Esophagus muscularis mucosa (tissue), 4 donors: Measurements from ENCODE around the gene GNMT. TPM values are rescaled to one million over a fixed set of nuclear protein-coding genes. Genes with fewer than 3 reads are reported as not detected.
"Not testable (repeated sequence)": the region's sequence is repeated elsewhere in the genome, so short reads cannot be mapped to it uniquely, and the experiment has no call there.

ENCODE experiments used
- DNase-seq: peaks from one replicate; pipeline ENCODE4 v3.0.0-alpha.2; 2017; ENCODE audit errors: extremely low spot score
- H3K27ac ChIP-seq, 4 donors: fragments of 200-600 bp; sonication (generic); replicated peaks in 1 of 4; 1 replicate in 3 of 4; 2 replicates in 1 of 4; pipeline ENCODE4 v1.5.1; 2016 to 2019; ENCODE audit warnings: mild to moderate bottlenecking in 1 of 4
- H3K27me3 ChIP-seq, 4 donors: fragments of 200-600 bp; sonication (generic); one replicate each; pipeline versions ENCODE4 v1.5.1 to v1.6.0; 2016 to 2019
- H3K36me3 ChIP-seq, 4 donors: fragments of 200-600 bp; sonication (generic); one replicate each; pipeline ENCODE4 v1.5.1; 2016 to 2019
- H3K4me1 ChIP-seq, 4 donors: fragments of 200-600 bp; sonication (generic); one replicate each; pipeline ENCODE4 v1.5.1; 2016 to 2019
- H3K4me3 ChIP-seq, 4 donors: fragments of 200-600 bp; sonication (generic); 1 replicate in 2 of 4; 2 replicates in 2 of 4; pipeline ENCODE4 v1.5.1; 2016 to 2019; ENCODE audit warnings: mild to moderate bottlenecking in 4 of 4, moderate library complexity in 1 of 4
- H3K9me3 ChIP-seq, 4 donors: fragments of 200-600 bp; sonication (generic); 1 replicate in 3 of 4; 2 replicates in 1 of 4; pipeline ENCODE4 v1.5.1; 2016 to 2019
- EP300 ChIP-seq: sonication (generic); formaldehyde crosslinking; IDR thresholded peaks from one replicate; pipeline ENCODE4 v1.6.1; 2017; ENCODE audit warnings: antibody characterized with exemption
- POLR2A ChIP-seq: fragments of 450-650 bp; IDR thresholded peaks from one replicate; pipeline ENCODE4 v1.6.1; 2017; ENCODE audit warnings: antibody characterized with exemption, moderate library complexity, mild to moderate bottlenecking, low read depth
- POLR2AphosphoS5 ChIP-seq, 2 donors: sonication (generic); formaldehyde crosslinking; IDR thresholded peaks; one replicate each; pipeline ENCODE4 v1.6.1; 2017; ENCODE audit warnings: antibody characterized with exemption in 2 of 2
- WGBS: methylation state at CpG from one replicate; pipeline ENCODE4 v1.1.5; 2018; 5-methylcytosine and 5-hydroxymethylcytosine counted together
- intact Hi-C: fragments of 100-400 bp; cut with DNase I; formaldehyde crosslinking; loops from one replicate; pipeline ENCODE4 v1.15.1; 2023
- total RNA-seq, 4 donors: library from RNA; depleted of rRNA; stranded (reverse); fragments of >200 nt; gene quantifications; one replicate each; pipeline versions ENCODE4 v1.1.0 to v1.2.1, GENCODE V29; 2016
- TF ChIP-seq, protein P1 (sequence below), 3 experiments: fragments of 200-600 bp in 2 of 3; fragments of 450-650 bp in 1 of 3; sonication (generic) in 2 of 3; IDR thresholded peaks; one replicate each; pipeline ENCODE4 v1.5.1; 2017 to 2019; ENCODE audit warnings: antibody characterized with exemption in 3 of 3, mild to moderate bottlenecking in 2 of 3, moderate library complexity in 1 of 3

Gene GNMT
- total RNA-seq, 4 donors from 2014 or later: 2.3 to 4.5 (median 3.6) TPM; not detected in 1

DNA sequence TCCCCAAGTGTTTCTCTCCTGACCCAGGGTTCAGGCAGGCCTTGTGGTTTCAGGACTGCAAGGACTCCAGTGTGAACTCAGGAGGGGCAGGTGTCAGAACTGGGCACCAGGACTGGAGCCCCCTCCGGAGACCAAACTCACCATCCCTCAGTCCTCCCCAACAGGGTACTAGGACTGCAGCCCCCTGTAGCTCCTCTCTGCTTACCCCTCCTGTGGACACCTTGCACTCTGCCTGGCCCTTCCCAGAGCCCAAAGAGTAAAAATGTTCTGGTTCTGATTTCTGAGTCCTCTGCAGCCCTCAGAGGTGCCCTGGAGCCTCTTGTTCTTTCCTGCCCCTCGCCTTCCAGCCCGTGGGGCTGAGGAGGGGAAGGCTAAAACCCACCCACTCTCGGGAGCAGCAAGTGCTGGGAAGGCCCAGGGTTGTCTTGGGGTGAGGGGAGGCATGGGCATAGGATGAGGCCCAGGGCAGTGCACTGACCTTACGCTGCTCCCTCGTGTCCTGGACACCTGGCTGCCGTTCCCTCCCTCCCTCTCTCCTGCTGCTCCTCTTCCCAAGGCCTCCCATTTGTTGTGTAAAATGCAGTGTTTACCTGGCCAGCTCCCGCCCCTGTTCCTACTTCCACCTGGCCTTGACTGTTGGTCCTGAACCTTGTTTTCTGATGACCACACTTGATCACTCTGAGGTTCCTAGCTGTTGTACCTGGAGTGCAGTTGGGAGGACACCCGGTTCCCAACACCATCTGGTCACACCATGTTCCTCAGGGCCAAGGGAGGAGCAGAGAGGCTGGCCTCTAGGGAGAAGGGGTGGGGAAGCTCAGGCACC lies 21.4 kb upstream of the GNMT start:
- Histone ChIP-seq H3K4me1 (no peaks in the 10 kb centered on the region), H3K4me3 (no peak overlapping the region), H3K27me3 (no peaks in the 10 kb centered on the region), H3K36me3 (peaks cover 32 to 97% (median 65%) of the 10 kb centered on the region in 4 donors), H3K9me3 (no peaks in the 10 kb centered on the region), H3K27ac (no peak overlapping the region)
- intact Hi-C loops: no loop called here
- 85% methylated on average over 9 of the region's 9 CpGs for WGBS
- DNase-seq: no peak
- TF ChIP-seq, protein P1, sequence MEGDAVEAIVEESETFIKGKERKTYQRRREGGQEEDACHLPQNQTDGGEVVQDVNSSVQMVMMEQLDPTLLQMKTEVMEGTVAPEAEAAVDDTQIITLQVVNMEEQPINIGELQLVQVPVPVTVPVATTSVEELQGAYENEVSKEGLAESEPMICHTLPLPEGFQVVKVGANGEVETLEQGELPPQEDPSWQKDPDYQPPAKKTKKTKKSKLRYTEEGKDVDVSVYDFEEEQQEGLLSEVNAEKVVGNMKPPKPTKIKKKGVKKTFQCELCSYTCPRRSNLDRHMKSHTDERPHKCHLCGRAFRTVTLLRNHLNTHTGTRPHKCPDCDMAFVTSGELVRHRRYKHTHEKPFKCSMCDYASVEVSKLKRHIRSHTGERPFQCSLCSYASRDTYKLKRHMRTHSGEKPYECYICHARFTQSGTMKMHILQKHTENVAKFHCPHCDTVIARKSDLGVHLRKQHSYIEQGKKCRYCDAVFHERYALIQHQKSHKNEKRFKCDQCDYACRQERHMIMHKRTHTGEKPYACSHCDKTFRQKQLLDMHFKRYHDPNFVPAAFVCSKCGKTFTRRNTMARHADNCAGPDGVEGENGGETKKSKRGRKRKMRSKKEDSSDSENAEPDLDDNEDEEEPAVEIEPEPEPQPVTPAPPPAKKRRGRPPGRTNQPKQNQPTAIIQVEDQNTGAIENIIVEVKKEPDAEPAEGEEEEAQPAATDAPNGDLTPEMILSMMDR (IDR thresholded peaks at IDR 0.05): no peak
- TF ChIP-seq EP300 (no peak), POLR2AphosphoS5 (IDR thresholded peaks at IDR 0.05) (no peak), POLR2A (no peak)

- no peak overlapping the region for H3K4me3 ChIP-seq
- peaks cover 32 to 97% (median 64%) of the 10 kb centered on the region in 4 donors for H3K36me3 ChIP-seq
- 88% methylated on average over 4 of the region's 4 CpGs for WGBS
- DNase-seq: no peak
- H3K27ac ChIP-seq: no peak overlapping the region
- no peak for TF ChIP-seq POLR2AphosphoS5 (IDR thresholded peaks at IDR 0.05)
- TF ChIP-seq EP300: no peak
- no peak for TF ChIP-seq POLR2A
- TF ChIP-seq, protein P1 (IDR thresholded peaks at IDR 0.05): no peak
- no peaks in the 10 kb centered on the region for H3K9me3 ChIP-seq
- no peaks in the 10 kb centered on the region for H3K27me3 ChIP-seq
- intact Hi-C loops: no loop called here
- no peaks in the 10 kb centered on the region for H3K4me1 ChIP-seq
Measured at GRCh38 chr6:42939810-42940167, 20.8 kb upstream of the GNMT start.

DNA sequence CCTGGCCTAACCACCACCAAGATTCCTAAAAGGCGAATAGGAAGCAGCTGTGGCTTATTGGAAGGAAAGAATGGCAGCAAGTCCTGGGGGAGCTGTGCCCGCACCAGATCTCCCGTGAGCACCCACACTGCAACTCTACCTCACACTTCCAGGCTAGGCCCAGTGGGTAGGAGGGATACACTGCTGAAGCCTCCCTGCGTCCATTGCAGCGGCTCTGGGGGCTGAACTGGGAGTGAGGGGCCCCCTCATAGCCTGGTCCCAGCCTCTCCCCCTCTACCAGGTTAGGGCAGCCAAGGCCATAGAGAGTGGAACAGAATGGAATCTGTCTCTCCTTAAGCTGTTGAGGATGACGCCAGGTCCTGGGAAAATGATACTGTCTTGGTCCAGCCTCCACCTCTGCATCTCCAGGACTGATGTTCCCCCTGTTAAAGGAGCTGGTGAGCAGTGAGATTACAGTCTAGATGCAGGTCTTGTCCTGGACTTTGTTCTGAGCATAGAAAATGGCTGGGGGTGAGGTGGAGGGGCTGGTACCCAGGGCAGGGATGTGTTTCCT lies 20.0 kb upstream of the GNMT start:
- no peak overlapping the region for H3K27ac ChIP-seq
- no peaks in the 10 kb centered on the region for H3K9me3 ChIP-seq
- DNase-seq: no peak
- H3K4me3 ChIP-seq: no peak overlapping the region
- no peaks in the 10 kb centered on the region for H3K27me3 ChIP-seq
- TF ChIP-seq POLR2A: no peak
- no peak for TF ChIP-seq EP300
- TF ChIP-seq POLR2AphosphoS5 (IDR thresholded peaks at IDR 0.05): no peak
- TF ChIP-seq, protein P1 (IDR thresholded peaks at IDR 0.05): no peak
- H3K4me1 ChIP-seq: no peaks in the 10 kb centered on the region
- H3K36me3 ChIP-seq: peaks cover 29 to 94% (median 58%) of the 10 kb centered on the region in 4 donors
- 95% methylated on average over 6 of the region's 6 CpGs for WGBS
- intact Hi-C loops: no loop called here

DNA sequence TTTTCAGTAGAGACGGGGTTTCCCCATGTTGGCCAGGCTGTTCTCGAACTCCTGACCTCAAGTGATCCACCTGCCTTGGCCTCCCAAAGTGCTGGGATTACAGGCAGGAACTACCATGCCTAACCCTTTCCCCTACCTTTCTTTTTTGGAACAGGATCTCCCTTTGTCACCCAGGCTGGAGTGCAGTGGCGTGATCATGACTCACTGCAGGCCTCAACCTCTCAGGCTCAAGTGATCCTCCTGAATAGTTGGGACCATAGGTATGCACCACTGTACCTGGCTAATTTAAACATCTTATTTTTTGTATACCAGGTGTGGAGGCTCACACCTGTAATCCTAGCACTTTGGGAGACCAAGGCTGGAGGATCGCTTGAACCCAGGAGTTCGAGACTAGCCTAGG lies 19.2 kb upstream of the GNMT start:
- H3K27me3 ChIP-seq, H3K9me3 ChIP-seq, H3K27ac ChIP-seq, intact Hi-C loops, DNase-seq, H3K4me3 ChIP-seq, H3K4me1 ChIP-seq: not testable (repeated sequence)
- WGBS: 98% methylated on average over 5 of the region's 5 CpGs
- peaks cover 21 to 94% (median 50%) of the 10 kb centered on the region in 4 donors for H3K36me3 ChIP-seq

DNA sequence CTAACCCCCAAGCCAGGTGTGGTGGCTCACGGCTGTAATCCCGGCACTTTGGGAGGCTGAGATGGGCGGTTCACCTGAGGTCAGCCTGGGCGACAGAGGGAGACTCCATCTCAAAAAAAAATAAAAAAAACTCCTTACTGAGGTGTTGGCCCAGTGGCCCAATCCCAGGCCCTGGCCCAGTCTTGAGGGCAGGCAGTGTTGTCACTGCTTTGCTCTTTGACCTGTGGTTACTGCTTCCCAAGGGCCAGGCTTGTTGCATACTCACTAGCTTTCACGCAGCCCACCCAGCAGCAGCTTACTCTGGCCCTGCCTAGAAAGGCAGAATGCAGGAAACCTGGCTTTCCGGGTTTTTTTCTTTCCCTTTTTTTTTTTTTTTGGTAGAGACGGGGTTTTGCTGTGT lies 18.1 kb upstream of the GNMT start:
- DNase-seq: no peak
- Histone ChIP-seq H3K27ac (no peak overlapping the region), H3K36me3 (peaks cover 19 to 83% (median 40%) of the 10 kb centered on the region in 4 donors), H3K27me3 (no peaks in the 10 kb centered on the region), H3K4me1 (peaks cover 0 to under 1% (median 0%) of the 10 kb centered on the region in 4 donors), H3K9me3 (no peaks in the 10 kb centered on the region), H3K4me3 (no peak overlapping the region)
- intact Hi-C loops: no loop called here
- 79% methylated on average over 7 of the region's 7 CpGs for WGBS
- TF ChIP-seq, protein P1 (IDR thresholded peaks at IDR 0.05): no peak
- TF ChIP-seq EP300: no peak
- no peak for TF ChIP-seq POLR2AphosphoS5 (IDR thresholded peaks at IDR 0.05)
- no peak for TF ChIP-seq POLR2A
